Stimulated activated CD8-positive, alpha-beta memory T cell treated with anti-CD3 and anti-CD28 coated beads, Interleukin-12 subunit alpha, Interleukin-12 subunit beta, amount 100 ng/mL, for 1 hour (primary cell): ENCODE results near the gene B3GLCT.
A peak's percentile ranks its signal among the peaks of the same experiment; 100 is the strongest.
"Not testable (repeated sequence)": the region's sequence is repeated elsewhere in the genome, so short reads cannot be mapped to it uniquely, and the experiment has no call there.

Experiments
- DNase-seq: peaks from one replicate; pipeline ENCODE4 v3.0.0-alpha.2; 2020; ENCODE audit warnings: low read depth

The B3GLCT gene

DNA sequence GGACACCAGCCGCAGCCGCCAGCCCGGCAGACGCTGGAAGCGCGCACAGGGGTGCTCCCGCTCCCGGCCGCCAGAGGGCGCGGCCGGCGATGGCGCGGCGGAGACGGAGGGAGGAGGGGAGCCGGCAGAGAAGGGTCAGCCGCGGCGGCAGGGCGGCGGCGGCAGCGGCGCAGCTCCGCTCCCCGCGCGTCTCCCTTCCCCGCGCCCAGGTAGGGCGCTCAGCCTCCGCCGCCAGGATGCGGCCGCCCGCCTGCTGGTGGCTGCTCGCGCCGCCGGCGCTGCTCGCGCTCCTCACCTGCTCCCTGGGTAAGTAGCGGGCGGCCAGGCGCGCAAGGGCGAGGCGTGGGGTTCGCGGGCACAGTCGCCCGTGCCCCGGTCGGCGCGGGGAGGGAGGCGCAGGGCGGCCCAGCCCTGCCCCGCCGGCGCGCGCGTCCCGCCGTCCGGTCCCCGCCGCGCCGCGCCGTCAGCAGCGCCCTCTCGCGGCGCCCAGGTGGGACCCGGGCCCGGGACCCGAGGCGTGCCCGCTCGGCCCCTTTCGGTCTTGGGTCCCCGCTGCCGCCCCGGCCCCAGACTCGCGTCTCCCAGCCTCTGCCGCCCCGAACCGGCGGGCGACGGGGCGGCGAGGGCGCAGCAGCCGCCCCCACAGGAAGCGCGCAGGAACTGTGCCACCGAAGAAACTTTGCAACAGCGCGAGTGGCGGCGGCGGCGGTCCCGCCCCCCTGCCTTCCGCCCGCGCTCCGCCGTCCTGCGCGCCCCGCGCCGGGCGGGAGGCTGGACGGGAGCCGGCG, at the start of gene B3GLCT:
Gene B3GLCT, plus strand, starts transcription at position 127 of the 788 bp plus-strand sequence. Its CDS starts 110 bp downstream, at position 237.
- DNase-seq: peak; percentile 63

DNA sequence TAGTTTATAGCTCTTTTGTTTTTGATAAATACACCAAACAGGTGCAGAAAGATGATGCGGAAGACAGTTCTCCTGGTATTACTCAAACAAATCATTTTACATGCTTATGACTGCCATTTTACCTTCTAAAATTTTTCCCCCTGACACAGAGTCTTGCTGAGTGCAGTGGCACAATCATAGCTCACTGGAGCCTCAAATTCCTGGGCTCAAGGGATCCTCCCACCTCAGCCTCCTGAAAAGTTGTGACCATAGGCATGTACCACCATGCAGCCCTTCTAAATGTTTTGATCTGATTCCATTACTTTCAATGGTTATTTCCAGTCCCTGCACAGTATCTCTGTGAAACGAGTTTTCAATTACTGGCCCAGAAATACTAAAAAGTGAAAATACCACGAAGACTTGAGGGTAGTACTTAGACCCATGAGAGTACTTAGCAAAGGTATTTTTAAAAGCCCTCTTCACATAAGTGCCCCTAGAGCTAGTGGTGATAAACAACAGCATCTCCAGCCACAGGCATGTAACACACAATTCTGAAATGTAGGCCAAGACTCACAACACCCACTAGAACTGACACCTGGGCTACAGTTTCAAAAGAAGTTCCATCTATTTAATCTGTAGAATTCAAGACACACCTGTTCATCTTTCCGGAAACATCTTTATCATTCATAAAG, 49.3 kb upstream of the B3GLCT start:
- no peak for DNase-seq

DNA sequence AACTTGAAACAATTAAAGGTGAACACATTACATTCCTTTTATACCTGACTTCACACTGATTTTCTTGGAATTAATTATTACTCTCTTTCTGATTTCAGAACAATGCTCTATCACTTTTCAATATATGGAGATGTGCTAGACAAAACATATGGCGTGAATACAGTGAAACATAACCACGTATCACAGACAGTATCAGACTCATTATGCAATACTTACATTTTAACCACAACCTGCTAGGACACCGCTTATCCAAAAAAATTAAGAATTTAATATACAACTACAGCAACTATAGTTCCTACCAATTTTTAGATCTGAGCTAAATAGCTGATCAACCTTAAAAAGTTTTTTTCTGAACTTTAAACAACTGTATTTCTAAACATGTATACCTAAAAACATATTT, 47.9 kb upstream of the B3GLCT start:
- DNase-seq: no peak

DNA sequence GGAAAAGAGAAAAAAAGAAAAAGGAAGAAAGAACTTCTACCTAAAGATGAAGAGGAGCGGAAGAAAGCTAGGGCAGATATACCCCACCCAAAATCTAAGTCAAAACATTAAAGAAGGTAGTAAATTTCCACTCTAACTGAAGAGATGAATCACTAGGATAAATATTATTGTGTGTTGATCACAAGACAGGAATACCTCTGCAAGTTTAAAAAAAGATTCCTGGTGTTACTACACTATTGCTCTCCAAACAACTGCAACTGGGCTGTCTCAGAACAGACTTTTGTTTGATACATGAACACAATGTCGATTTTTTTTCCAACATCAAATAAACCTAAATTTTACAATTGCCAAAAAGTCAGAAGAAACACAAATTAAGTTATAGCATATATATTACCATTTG, 44.8 kb upstream of the B3GLCT start:
- no peak for DNase-seq

DNA sequence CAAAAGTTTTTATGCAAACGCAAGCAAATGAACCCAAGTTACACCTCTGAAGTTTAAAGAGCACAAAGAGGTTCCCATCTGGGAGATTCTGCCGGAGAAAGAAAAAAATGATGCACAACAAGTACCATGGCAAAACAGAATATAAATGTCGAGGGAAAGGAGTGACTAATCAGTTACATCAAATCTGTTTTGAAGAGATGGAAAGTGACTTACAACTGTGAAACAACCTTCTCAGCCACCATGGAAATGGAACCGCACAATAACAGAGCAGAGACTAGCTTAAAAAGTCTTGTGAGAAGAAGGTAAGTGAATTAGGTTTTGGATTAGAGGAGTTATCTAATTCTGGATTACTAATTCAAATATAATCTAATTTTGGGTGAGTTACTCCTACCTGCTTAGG, 40.5 kb upstream of the B3GLCT start:
- no peak for DNase-seq

DNA sequence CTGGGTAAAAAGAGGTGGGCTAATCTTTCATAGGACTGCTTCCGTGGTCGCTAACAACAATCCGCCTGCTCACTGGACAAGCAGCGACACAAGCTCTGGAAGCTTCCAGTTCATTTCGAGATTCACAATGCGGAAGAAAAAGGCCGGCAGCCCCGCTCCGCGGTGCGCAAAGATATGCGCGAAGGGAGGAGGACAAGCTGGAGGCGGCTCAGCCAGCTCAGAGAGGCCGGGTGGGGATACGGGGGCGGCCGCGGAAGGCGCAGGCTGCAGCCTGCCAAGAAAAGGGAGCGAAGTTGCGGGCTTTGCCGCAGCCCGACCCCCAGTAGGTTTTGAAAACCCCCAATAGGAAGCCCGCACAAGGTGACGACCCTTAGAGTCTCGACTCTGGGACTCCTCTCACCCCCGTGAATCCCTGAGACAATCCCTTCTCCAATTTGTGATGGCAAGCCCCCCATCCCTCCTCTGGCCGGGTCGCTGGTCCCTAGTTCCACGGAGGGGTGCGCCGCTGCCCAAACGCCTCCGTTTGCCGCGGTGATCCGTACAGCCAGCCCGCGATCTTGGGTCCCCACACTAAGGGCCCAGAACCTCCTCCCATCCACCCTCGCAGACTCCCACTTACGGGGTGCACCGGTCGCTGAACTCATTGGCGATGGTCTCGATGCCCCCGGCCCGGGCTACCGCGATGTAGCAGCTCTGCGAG, 38.8 kb upstream of the B3GLCT start:
- DNase-seq: peak; percentile 37

DNA sequence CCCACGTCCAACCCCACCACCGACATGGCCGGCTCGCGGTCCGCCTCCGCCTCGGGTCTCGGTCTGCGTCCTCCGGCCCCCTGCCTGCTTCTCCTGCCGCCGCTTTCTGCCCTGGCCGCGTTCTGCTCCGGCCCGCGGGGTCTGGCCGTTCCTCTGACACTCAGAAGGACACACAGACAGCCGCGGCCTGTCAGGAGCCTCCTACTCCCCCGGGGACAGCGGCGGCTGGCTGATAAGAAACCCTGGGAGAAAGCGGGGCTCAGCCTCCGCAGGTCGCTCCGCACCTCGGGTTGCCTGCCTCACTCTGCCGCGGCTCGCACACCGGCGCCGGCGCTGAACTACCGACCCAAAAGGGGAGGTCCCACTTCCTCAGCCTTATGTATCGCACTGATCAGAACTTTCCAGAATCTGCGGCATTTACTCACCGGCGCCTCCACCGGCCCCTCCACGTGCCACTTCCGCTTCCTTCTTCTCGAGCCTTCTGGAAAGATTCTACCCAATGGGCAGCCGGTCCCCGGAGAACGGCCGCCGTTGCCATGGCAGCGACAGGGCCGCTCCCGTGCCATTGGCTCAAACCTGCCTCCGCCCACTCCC, 38.1 kb upstream of the B3GLCT start, which contains the start of gene HSPH1:
Gene HSPH1, minus strand, starts transcription at position 348 of the 594 bp plus-strand sequence. Its CDS starts 322 bp downstream, at position 26.
- DNase-seq: peak; percentile 99

DNA sequence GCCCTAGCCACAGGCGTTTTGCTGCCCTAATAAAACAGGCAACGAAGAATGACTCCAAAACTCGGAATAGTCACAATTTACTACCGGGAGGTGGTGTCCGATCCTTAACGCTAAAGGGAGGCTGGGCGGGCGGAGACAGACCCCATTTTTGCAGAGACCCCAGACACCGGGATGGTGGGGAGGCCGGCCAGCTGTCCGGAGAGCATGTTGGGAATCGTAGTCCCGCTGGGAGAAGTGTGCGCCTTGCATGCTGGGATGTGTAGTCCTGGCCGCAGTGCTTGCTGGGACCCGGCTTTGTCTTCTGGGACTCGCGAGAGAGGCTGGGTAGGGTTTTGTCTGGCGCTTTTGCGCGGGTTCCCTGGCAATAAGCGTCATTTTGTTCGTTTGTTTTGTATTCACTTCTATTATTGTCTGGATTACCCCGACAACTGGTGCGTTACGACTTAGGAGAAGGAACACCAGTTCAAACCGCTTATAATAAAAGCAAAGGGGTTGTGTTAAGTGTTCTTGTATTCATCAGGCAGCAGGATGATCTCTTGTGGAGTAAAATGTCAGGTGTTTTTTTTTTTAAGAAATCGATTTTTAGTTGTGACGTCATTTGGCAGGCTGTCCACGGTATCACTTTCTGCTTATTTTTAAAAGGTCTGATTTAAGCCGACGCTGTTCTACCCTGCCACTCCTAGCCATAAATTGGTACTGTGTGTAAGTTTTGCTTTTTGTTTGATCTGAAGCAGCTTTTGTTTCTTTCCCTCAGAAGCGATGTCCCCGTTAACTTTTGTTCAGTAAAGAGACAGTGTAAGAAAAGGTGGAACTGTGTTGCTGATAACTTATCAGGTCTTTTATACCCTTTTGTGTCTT, 37.4 kb upstream of the B3GLCT start:
- DNase-seq: peak; percentile 87

DNA sequence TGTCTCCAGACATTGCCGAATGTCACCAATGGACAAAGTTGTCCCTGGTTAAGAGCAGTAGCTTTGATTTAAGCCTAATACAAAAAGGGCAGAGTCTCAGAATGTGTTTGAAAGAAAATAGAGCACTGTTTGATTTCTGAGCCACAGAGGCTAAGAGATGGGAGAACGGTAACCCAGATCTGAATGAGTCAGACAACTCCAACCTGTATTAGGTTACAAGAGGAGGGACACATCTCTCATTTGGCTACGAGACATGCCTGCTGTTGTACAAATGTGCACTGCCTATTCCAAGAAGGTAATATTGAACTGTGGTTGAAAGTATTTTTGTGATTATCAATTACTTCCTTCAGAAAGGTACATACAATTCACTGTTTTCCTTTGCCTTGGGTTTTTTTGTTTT, 33.2 kb upstream of the B3GLCT start:
- no peak for DNase-seq

DNA sequence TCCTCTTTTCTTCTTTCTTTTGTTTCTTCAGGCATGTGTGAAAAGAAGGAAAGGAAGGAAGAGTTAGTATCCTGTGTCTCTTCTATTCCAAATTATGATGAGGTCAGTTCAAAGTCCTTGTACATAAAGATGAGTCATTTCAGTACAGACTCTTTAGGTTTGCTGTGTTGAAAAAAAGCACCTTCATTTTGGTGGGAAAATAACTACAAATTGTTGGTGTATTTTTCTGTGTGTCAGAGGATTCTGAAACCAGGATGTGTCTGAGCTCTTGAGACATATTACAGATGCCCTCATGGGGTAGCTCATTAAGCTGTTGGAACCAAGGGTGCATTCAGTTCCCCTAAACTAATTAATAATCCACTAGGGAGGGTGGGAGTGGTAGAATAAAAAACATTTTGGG, 32.3 kb upstream of the B3GLCT start:
- no peak for DNase-seq

DNA sequence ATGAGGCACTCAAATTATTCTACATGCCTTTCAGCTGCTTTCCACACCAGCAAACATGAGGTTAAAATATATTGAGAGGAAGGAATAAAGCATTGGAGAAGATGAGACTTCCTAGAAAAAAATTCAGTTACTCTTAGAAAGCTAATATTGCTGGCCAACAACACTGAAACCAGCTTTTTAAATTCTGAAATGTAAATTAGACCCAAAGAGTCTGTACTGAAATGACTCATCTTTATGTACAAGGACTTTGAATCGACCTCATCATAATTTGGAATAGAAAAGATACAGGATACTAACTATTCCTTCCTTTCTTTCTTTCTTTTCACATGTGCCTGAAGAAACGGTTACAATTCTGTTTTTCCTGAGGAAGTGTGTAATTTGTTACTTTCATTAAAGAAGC, 31.6 kb upstream of the B3GLCT start:
- DNase-seq: no peak

DNA sequence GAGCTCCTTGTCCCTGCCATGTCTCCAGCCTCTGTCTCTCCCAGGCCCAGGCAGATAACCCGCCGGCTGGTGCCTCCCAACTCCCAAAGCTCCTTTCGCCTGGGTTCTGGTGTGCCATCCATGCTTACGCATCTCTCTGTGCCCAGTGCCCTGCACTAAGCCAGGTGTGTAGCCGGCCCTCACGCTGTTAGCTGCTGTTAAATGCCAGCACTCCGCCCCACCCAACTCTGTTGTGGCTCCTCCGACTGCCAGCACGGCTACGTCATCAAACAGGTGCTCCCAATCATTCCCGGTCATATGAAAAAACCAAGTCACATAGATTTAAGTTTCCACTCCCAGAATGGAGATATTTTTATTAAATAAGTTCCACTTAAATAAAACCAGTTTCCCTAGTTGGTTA, 31.0 kb upstream of the B3GLCT start:
- no peak for DNase-seq

DNA sequence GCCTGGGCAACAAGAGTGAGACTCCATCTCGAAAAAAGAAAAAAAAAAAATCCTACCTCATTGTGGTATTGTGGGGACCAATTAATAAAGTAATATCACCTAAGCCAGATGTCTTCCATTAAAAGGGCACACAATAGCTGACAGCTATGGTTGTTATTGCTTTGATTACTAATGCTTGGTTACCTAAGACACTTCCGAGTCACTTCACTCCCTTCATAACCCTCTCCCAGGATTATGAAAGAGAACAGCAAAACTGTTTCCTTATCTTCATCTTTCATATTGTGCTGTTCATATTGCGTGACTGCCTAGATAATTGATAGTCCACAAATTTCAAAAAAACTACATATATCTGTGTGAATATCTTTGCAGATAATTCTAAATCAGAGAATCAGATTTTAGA, 27.8 kb upstream of the B3GLCT start:
- DNase-seq: no peak

DNA sequence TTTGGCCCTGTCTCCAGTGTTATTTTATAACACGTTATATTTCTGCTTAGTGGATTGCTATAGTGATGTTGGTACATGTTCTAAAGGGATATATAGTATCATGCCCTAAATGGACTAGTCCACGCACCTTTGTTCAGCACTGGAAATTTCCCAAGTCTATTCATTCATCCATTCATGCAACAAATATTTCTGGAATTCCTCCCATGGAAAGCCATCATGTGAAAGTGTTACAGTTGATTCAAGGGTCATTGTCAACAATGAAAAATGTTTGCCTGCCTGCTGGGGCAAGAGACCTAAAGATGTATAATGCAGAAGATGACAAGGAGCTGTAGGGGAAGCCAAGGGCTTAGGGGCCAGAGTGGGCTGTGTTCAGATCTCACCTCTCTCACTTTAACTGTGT, 27.2 kb upstream of the B3GLCT start:
- no peak for DNase-seq

DNA sequence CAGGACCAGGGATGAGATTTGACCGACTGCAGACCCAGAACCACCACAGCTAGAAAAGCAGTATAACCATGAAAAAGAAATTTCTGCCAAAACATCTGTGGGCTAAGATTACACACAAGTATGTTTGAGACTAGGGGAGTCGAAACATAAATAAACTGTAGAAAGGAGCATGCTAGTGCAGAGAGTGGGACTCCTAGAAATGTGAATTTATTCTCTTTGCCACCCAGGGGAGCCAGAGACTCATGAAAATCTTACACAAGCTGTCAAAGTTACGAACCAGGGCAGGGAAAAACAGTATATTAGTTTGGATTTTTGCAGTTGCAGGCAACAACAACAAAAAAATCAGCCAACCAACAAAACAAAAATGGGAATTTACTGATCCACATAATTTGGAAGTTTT, 25.8 kb upstream of the B3GLCT start:
- no peak for DNase-seq

DNA sequence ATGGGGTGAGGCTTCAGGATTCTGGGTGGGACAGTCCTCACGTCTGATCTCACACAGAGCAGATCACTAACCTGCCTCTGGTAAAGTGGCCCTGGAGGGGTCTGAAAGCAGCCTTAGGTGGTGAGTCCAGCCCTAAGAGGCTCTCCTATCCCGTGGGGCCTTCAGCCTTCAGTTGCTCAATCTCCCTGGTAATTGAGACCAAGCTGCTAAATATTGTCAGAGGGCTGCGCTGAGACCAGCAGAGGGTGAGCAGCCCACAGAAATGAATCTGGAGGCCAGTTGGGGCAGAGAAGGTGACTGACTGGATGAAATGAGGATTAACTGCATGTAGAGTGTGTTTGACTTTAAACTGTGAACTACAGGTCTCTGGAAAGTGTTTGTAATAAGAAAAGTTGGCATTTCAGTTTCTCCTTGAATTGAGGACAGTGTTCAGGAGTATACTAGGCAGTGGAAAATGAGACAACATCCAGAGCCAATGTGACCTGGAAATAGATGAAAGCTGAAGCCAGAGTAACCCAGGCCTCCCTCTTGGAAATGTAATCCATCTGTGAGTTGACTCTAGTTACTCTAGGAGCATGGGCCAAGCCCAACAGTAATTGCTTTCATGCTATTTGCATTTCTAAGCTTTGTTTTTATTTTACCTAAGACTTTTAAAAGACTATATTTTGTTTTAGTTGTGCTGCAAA, 23.8 kb upstream of the B3GLCT start:
- DNase-seq: no peak

DNA sequence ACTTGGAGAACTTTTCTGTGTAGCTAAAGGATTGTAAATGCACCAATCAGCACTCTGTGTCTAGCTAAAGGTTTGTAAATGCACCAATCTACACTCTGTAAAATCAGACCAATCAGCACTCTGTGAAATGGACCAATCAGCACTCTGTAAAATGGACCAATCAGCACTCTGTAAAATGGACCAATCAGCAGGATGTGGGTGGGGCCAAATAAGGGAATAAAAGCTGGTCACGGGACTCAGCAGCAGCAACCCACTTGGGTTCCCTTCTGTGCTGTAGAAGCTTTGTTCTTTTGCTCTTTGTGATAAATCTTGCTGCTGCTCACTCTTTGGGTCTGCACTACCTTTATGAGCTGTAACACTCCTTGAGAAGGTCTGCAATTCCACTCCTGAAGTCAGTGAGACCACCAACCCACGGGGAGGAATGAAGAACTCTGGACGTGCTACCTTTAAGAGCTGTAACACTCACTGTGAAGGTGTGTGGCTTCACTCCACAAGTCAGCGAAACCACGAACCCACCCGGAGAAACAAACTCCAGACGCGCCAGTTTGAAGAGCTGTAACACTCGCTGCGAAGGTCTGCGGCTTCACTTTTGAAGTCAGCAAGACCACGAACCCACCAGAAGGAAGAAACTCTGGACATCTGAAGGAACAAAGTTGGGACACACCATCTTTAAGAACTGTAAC, 21.8 kb upstream of the B3GLCT start:
- not testable (repeated sequence) for DNase-seq

DNA sequence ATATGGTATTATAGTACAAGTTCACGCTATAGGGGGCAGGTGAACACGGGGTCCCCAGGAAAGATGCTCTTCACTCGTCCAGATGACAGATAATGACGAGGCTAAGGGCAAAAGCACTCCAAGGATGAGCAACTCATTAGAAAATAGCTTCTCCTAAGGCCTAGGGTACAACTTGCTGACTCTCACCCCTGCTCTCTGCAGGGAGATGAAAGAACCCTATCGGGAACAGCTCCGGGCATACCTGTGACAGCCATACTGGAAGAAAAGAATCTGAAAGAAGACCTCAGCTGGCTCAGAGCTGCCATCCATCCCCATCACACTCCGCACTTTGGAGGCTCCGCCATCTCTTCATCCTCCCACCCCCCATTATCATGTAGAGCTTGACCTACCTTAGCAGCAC, 20.5 kb upstream of the B3GLCT start:
- DNase-seq: no peak

DNA sequence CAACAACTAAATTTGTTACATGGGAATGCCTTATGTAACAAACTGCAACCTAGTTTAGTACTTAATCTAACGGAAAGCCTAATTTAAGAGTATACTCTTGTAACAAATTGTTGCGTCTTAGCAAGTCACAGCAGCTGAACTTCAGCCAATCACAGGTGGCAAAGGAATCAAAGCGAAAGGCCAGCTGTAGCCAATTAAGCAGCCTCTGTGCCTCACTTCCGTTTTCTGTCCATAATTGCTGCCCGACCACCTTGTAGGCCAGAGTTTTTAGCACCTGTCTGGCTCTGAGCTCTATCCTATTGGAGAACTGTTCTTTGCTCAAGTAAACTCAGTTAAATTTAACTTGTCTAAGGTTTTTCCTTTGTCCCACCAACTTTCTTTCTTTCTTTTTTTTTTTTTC, 20.0 kb upstream of the B3GLCT start:
- no peak for DNase-seq

DNA sequence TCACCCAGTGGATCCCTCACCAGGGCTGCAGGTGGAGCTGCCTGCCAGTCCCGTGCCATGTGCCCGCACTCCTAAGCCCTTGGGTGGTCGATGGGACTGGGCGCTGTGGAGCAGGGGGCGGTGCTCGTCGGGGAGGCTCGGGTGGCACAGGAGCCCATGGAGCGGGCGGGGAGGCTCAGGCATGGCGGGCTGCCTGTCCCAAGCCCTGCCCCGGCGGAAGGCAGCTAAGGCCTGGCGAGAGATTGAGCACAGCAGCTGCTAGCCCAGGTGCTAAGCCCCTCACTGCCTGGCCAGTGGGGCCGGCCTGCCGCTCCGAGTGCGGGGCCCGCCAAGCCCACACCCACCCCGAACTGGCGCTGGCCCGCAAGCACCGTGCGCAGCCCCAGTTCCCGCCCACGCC, 16.8 kb upstream of the B3GLCT start:
- no peak for DNase-seq
